Heart left ventricle (tissue), 16 donors: Measurements from ENCODE around the gene CHD5. TPM values are rescaled to one million over a fixed set of nuclear protein-coding genes. Genes with fewer than 3 reads are reported as not detected.
"Not testable (repeated sequence)": the region's sequence is repeated elsewhere in the genome, so short reads cannot be mapped to it uniquely, and the experiment has no call there.

ENCODE experiments used
- ATAC-seq, 4 donors: fragments of 200-7000 bp; cut with Tn5 transposase; one replicate each; pipeline ENCODE4 v1.9.1; 2020 to 2022; ENCODE audit warnings: moderate library complexity in 4 of 4, mild to moderate bottlenecking in 3 of 4, moderate number of reproducible peaks in 1 of 4
- DNase-seq, 5 donors: peaks; one replicate each; pipeline ENCODE4 v3.0.0-alpha.2; 2020
- H3K27ac ChIP-seq, 12 donors: fragments of 200-600 bp; sonication (generic) in 4 of 12; one replicate each; pipeline versions ENCODE4 v1.5.0 to v1.8.0; 2016 to 2022; ENCODE audit warnings: mild to moderate bottlenecking in 2 of 12
- H3K27me3 ChIP-seq, 9 donors: fragments of 200-600 bp; sonication (generic) in 2 of 9; one replicate each; pipeline versions ENCODE4 v1.5.1 to v1.8.0; 2016 to 2022; ENCODE audit warnings: mild to moderate bottlenecking in 3 of 9
- H3K36me3 ChIP-seq, 9 donors: fragments of 200-600 bp; sonication (generic) in 2 of 9; one replicate each; pipeline versions ENCODE4 v1.5.0 to v1.8.0; 2018 to 2022; ENCODE audit warnings: mild to moderate bottlenecking in 2 of 9
- H3K4me1 ChIP-seq, 12 donors: fragments of 200-600 bp; sonication (generic) in 4 of 12; one replicate each; pipeline versions ENCODE4 v1.5.0 to v1.8.0; 2016 to 2022; ENCODE audit warnings: mild to moderate bottlenecking in 3 of 12
- H3K4me3 ChIP-seq, 12 donors: fragments of 200-600 bp; sonication (generic) in 4 of 12; one replicate each; pipeline versions ENCODE4 v1.5.0 to v1.8.0; 2017 to 2022; ENCODE audit warnings: mild to moderate bottlenecking in 9 of 12, moderate library complexity in 4 of 12
- H3K9me3 ChIP-seq, 12 donors: fragments of 200-600 bp; sonication (generic) in 4 of 12; one replicate each; pipeline versions ENCODE4 v1.5.0 to v1.8.0; 2016 to 2022; ENCODE audit warnings: mild to moderate bottlenecking in 1 of 12
- CTCF ChIP-seq, 12 donors: fragments of 200-600 bp; sonication (generic) in 4 of 12; IDR thresholded peaks; one replicate each; pipeline versions ENCODE4 v1.5.0 to v1.8.0; 2018 to 2022; ENCODE audit warnings: antibody characterized with exemption in 12 of 12, mild to moderate bottlenecking in 5 of 12
- POLR2A ChIP-seq, 2 donors: fragments of 450-650 bp; IDR thresholded peaks; one replicate each; pipeline ENCODE4 v1.6.1; 2017; ENCODE audit warnings: antibody characterized with exemption in 2 of 2, mild to moderate bottlenecking in 2 of 2, moderate library complexity in 2 of 2
- WGBS, 4 donors: extraction: QIAGEN DNeasy Blood & Tissue Kit in 2 of 4; methylation state at CpG; one replicate each; pipeline versions ENCODE4 v1.1.5 to v1.1.7; 2013 to 2018; 5-methylcytosine and 5-hydroxymethylcytosine counted together
- intact Hi-C, 10 donors: fragments of 100-400 bp; cut with DNase I; formaldehyde crosslinking; loops; one replicate each; pipeline versions ENCODE4 v1.11.1 to v1.14.2; 2022
- polyA plus RNA-seq, 2 donors: library from polyadenylated mRNA; stranded (reverse); fragments of 200-250 nt; gene quantifications; one replicate each; pipeline ENCODE4 v1.2.3, GENCODE V29; 2013
- total RNA-seq, 9 donors: library from RNA; depleted of rRNA in 2 of 9; stranded (reverse); fragments of >200 nt in 2 of 9; fragmentation: NEBNext Ultra II Directional in 3 of 9; extraction: Animal tissue kit (Norgen Biotek cat#: 25700) in 3 of 9; gene quantifications; one replicate each; pipeline versions ENCODE4 v1.1.0 to v1.2.4, GENCODE V29; 2016 to 2023
- donor health status: ischemic (EF 13 %, LVEDD 7.1; RV severe dilation, severe dysfunction).
- donor health status: healthy with polysubstance abuse.
- donor health status: DM: no; HTN: yes; CAD: no.
- donor health status: DM: no; HTN: no; CAD: no.
- donor health status: ischemic (EF 25% LVEDD 6.9; RV normal size, moderate dysfunction).
- donor health status: ischemic (EF 25% LVEDD 5.7; RV mildly dilated, moderate dysfunction).
- donor health status: healthy.
- donor health status: DM: yes; HTN: yes; CAD: no.
- donor health status: ischemic (EF 35%, LVEDD 5.7; RV mildly dilated, moderate dysfunction).
- donor health status: nonischemic (EF 11% LVEDD 7.7; RV severe dilation, severe dysfunction).
- donor health status: DM: yes; HTN: yes; CAD: no.
- donor health status: PGD.
- donor health status: ischemic (EF 29% LVEDD 5.4; RV normal size, mild dysfunction).
- donor health status: nonischemic (EF 23%, LVEDD 6.1; RV moderate dilation, normal function).

Gene CHD5
- total and polyA plus RNA-seq, 11 donors: 0.07 to 1.3 (median 0.22) TPM; not detected in 2

GRCh38 chr1:6077506-6077905 lies 102.6 kb downstream of the CHD5 start:
- intact Hi-C loops: no loop called here
- peaks cover 0 to 8% (median 1%) of the 10 kb centered on the region in 12 donors for H3K4me1 ChIP-seq
- 76 to 94% (median 83%) methylated on average over 9 to 19 of the region's 19 CpGs for WGBS, 4 donors
- no peak overlapping the region for H3K4me3 ChIP-seq
- no peaks in the 10 kb centered on the region for H3K9me3 ChIP-seq
- DNase-seq (no peak), ATAC-seq (no peak)
- no peaks in the 10 kb centered on the region for H3K27me3 ChIP-seq
- peaks cover 0 to 55% (median 0%) of the 10 kb centered on the region in 9 donors for H3K36me3 ChIP-seq
- TF ChIP-seq POLR2A (IDR thresholded peaks at IDR 0.05) (no peak), CTCF (IDR thresholded peaks at IDR 0.05) (no peak)
- H3K27ac ChIP-seq: no peak overlapping the region

DNA sequence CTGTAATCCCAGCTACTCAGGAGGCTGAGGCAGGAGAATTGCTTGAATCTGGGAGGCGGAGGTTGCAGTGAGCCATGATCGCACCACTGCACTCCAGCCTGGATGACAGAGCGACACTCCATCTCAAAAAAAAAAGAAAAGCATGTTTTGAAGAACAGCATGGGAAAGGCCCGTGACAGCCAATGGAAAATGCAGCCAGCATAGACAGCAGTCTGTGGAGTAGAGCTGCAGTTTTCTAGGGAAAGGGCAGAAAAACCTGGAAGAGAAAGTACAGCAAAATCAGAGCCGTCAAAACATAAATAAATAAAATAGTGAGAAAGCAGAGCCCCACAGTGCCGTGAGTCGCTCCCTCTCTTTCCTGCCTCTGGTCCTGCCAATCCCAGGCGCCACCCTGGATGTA lies 103.1 kb downstream of the CHD5 start:
- DNase-seq, H3K9me3 ChIP-seq, H3K27me3 ChIP-seq, H3K27ac ChIP-seq, H3K4me1 ChIP-seq, H3K4me3 ChIP-seq, ATAC-seq, intact Hi-C loops: not testable (repeated sequence)
- H3K36me3 ChIP-seq: peaks cover 0 to 51% (median 0%) of the 10 kb centered on the region in 9 donors
- WGBS, 4 donors: 89 to 95% (median 91%) methylated on average over 8 of the region's 8 CpGs

DNA sequence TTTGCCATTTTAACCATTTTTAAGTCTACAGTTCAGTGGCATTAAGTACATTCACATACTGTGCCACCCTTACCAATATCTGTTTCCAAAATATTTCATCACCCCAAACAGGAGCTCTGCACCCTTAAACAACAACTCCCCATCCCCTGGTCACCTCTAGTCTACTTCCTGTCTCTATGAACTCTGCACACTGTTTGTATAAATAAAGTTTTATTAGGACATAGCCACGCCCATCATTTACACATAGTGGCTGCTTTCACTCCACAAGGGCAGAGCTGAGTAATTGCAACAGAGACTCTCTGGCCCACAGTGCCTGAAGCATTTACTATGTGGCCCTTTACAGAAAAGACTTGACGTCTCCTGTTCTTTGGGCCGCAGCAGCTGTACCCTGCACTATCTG lies 104.4 kb downstream of the CHD5 start:
- ATAC-seq (no peak), DNase-seq (no peak)
- Histone ChIP-seq H3K36me3 (peaks cover 0 to 39% (median 0%) of the 10 kb centered on the region in 9 donors), H3K9me3 (no peaks in the 10 kb centered on the region), H3K27ac (no peak overlapping the region), H3K4me3 (no peak overlapping the region), H3K4me1 (peaks cover 0 to 8% (median 0%) of the 10 kb centered on the region in 12 donors), H3K27me3 (no peaks in the 10 kb centered on the region)
- TF ChIP-seq POLR2A (IDR thresholded peaks at IDR 0.05) (no peak), CTCF (IDR thresholded peaks at IDR 0.05) (no peak)
- 92 to 97% (median 95%) methylated on average over 3 of the region's 3 CpGs for WGBS, 4 donors
- intact Hi-C loops: no loop called here

- DNase-seq: no peak
- Histone ChIP-seq H3K27me3 (no peaks in the 10 kb centered on the region), H3K36me3 (peaks cover 0 to 34% (median 0%) of the 10 kb centered on the region in 9 donors), H3K9me3 (no peaks in the 10 kb centered on the region), H3K27ac (no peak overlapping the region), H3K4me3 (no peak overlapping the region), H3K4me1 (no peaks in the 10 kb centered on the region)
- no peak for TF ChIP-seq CTCF (IDR thresholded peaks at IDR 0.05)
- no peak for TF ChIP-seq POLR2A (IDR thresholded peaks at IDR 0.05)
- ATAC-seq: no peak
- WGBS, 4 donors: 94 to 97% (median 95%) methylated on average over 21 of the region's 21 CpGs
- intact Hi-C loops: no loop called here
Measured at GRCh38 chr1:6074192-6074901, 105.8 kb downstream of the CHD5 start.
